LoVo (cell line): Measurements from ENCODE around the gene STN1.

ENCODE experiments used
- DNase-seq: peaks from one replicate; pipeline ENCODE4 v3.0.0-alpha.2; 2016; ENCODE audit warnings: low spot score

Gene STN1

DNA sequence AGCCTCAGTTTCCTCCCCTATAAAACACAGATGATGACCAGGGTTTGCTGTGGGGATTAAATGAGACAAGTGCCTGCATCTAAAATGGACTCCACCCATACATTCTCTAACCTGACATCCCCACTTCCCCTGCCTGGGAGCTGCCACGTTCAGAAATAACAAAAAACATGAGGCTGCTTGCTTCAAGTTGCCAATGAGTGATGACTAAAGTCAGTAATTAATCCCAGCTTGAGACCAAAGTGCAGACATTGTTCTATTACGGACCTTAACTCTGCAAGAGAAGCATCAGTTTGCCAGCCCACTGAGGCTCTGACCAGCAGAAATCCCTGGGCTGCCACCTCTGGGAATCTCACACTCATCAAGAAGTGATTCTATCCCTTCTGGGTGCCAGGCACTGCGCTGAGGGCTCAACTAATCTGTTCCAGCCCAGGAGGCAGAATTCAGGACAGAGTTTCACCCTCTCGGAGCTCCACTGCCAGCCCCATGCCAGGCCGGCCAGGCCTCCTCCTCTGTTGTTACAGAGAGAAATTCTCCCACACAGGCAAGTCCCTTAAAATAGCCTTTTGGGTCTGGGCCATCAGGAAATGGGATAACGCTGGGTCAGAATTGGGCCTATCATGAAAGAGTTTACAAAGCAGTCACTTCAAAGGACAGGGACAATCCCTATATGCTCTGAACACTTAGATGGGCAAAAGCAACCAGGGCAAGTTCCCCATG lies 74.0 kb downstream of the STN1 start:
- no peak for DNase-seq

DNA sequence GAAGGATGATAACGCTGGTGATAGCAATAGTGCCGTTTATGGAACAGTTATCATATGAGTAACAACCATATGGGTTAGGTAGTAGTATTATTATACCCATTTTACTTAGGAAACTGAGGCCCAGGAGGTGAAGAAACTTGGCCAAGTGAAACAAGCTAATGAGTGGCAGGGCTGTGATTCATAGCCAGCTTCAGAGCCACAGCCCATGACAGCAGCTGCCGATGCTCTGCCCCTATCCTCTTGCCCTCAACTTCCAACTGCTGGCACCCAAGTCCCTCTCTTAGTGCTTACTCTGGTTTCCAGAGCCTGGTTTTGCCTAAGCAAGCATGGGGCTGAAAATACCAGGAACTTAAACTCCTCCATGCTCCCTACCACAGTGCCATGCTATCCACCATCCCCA lies 74.9 kb downstream of the STN1 start:
- DNase-seq, result no peak

DNA sequence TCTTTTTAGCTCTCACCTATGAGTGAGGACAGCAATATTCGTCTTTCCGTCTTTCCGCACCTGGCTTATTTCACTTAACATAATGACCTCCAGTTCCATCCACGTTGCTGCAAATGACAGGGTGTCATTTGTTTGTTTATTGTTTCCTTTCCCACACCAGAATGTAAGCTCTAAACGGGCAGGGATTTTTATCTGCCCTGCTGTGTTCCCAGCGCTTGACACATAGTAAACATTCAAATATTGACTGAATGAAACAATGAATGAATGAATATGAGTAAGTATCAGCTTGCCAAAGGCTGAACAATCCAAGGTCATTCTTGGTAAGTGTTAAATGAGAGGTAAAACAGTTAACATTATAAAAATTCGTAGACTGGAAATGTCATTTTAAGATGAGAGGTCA lies 75.4 kb downstream of the STN1 start:
- DNase-seq, result no peak

DNA sequence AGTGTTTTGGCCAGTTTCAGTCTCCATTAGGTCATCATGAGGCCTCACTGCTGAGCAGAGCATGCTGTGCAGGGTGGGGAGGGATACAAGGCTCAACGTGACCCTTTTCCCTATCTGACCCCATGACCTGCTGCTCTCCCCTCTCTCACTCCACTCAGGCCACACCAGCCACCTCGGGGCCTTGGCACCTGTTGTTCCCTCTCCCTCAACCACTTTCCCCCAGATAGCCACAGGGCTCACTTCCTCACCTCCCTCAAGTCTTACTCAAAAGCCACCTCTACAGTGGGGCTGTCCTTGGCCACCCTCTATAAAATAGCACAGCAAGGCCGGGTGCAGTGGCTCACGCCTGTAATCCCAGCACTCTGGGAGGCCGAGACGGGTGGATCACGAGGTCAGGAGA lies 76.5 kb downstream of the STN1 start:
- no peak for DNase-seq

DNA sequence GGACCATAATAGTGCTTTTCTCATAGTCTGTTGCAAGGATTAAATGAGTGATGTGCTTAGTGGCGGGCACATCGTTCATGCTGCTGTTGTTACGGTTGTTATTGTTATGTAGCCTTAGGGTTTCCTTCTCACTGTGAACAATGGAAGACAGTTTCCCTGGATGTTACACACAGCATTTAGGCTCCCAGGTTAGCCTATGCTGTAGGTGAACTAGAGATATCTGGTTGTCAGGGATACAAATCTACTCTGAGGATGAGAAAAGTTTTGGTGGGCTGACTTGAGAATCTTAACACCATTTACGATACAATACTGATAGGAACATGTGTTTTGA lies 77.3 kb downstream of the STN1 start:
- DNase-seq, result no peak

DNA sequence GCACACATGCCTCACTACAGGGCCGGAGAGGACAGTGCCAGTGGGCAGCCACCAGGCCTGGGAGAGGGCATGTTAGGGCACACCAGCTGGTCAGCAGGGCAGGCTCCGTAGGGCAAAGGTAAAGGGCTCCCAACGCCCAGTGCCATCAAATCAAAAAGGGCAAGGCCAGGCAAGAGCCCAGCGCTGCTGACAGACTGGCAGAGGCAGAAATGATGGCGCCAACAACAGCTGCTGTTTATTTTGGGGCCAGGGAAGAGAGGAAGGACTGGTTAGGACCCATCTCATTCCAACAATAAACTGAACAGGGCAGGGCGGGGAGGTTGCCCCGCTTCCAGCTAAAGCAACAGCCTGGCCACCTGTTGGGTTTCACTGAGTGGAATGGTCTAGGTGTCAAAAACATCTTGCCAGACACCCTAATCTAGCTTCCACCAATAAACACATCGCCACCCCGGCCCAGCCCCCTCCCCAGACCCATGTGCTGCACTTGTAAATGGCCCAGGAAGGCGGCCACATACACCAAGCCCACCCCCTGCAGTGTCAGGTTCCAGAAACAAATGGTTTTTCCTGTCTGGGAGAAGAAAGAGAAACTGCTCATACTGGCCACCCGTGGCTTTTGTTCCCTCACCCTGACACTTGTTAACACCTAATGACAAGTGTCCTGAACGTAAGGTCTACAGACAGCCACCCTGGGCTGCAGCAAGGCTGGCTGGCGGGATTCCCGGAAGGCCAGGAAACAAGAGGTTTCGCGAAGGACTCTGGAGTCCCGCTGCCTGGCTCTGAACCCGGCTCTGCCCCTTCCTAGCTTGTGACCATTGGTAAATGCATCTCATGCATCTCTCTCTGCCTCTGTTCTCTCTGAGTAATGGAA lies 77.9 kb downstream of the STN1 start:
- DNase-seq, result no peak

DNA sequence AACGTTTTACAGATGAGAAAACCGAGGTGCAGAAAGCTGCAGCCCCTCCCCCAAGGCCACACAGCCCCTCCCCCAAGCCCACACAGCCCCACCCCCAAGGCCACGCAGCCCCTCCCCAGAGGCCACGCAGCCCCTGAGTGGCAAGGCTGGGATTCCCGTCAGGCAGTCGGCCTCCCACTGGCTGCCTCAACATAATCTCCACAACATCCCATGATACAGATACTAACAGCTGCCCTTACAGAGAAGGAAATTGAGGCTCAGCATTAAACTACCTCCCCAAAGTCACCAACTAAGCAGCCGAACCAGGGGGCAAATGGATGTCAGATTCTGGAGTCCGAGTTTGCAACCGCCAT lies 78.5 kb downstream of the STN1 start:
- no peak for DNase-seq

DNA sequence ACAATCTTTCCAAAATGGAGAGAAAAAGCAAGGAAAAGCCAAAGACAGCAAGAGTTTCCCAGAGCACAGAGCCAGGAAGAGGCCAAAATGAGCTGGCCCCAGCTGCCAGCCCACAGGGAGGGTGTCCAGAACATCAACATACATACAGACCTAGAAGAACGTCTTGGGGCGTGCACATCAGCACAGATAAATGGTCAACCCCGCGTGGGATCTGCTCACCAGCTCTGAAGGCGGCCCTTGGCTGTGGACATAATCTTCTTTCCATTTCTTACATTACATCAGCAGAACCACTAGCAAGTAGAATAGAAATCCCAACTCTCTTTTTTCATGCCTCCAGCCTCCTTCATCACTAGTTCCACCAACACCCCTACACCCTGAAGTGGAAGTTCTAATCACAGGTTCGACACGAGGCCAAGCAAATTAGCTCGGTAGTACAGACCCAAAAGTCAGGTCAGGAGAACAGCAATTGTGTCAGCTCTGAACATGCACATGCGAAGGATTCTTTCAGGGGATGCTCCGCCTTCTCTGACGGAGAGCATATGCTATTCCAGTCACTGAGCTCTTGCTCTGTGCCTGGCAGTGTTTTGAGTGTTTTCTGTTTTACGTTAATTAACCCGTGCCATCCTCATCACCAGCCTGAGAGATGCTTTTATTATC lies 79.0 kb downstream of the STN1 start:
- DNase-seq, result no peak

DNA sequence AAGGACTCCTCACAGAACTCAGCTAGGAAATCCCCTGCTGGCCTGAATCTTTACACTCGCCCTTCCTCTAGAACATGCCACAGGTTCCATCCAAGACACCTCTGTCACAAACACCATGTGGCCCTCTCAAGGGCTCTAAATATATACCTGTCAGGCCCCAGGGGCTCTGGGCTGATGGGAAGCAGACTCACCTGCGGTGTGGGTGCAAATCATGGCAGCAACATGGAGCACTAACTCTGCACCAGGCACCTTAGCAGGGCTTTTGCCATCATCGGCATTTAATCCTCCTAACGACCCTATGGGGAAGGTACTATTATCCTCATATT lies 80.0 kb downstream of the STN1 start:
- DNase-seq, result no peak

DNA sequence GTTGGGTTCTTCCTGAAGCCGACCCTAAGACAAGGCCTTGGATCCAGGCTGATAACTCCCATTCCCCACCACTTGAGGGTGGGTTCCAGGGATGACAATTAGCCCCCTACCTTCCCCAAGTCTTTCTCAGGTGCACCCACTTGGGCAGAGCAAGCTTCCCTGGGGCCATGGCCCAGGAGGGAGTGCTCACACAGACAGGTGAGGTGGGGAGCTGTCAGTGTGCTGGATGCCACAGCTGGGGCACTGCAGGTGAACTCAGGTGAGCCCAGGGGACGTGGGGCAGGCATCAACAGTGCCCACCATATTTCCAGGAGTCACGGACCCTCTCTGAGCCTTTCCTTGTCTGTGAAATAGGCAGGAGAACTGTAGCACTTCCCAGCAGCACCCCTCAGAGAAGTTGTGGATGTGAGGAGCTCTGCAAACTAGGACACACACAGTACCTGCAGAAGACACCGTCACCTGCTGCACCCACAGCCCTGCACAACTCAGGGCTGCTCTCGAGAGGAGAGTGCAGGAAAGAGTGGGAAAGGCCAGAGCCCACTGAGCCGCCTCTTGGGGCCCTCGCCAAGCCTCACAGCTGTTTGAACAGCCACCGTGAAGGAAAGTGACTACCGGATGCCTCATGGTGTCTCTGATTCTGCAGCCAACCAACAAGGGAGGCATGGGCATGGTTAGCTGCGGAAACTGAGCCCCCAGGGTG lies 80.5 kb downstream of the STN1 start:
- DNase-seq, result no peak

DNA sequence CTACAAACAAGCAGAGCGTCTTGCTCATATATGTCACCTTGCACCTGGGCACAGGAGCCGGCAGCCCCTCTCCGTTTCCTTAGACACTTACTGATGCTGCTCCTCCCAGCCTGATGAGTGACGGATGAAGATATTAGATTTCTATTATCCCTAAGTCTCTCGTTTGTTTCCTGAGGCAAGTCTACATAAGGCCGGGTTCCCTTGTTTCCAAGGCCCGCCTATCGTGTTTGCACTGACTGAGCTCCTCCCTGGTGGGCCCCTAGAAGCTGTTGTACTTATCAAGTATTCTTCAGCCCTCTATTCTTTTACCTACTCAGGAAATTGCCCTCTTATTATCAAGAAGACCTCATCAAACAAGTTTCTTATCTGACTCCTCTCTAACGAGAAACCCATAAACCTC lies 81.1 kb downstream of the STN1 start:
- DNase-seq, result no peak

DNA sequence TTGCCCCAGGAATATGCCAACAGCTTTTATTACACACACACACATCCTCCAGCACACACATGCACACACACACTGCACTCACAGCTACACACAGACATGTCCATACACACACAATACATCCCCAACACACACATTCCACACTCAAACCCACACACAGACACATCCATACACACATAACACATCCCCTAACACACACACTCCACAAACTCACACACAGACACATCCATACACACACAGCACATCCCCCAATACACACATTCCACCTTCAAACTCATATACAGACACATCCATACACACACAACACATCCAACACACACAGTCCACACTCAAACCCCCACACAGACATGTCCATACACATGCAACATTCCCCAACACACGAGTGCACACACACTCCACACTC lies 81.7 kb downstream of the STN1 start:
- DNase-seq, result no peak

DNA sequence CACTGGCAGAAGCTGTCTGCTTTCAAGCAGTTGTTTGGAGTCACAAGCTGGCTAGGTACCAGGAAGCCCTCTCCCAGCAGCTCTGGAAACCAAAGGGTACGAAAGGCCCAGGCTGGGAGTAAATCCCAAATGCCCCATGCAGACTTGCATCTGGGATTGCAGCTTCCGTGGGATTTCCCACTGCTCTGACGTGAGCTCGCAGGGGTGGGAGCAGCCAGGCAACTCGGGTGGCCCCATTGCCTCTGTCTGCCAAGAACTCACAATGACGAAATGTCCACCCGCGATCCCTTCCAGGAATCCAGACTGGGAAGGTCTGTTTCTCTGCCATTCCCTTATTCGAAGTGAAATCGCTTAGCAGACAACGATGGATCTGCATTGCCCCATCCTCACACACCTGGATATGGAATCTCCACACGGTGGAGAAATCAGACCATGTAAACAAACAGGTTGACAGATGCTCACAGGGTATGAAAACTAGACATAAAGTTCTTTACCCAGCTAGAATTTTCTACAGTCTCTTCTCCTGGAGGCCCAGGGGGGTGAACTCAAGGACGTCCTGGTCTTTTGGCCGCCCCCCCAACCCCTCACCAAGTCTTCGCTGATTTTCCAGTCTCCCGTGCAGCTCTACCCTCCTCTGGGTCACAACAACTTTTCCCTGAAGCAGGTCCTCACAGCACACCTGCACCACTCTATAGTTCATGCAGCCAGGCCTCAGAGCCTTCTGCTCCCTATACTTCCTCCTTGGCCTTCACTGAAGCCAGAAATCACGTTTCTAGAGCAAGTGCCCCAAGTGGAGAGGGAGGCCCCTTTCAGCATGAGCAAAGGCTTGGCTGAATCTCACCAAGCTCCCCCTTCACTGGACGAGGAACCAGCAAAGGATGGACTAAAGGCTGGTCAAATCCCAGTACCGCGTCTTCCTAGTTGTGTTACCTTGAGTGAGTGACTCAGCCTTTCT lies 82.6 kb downstream of the STN1 start:
- DNase-seq, result no peak

DNA sequence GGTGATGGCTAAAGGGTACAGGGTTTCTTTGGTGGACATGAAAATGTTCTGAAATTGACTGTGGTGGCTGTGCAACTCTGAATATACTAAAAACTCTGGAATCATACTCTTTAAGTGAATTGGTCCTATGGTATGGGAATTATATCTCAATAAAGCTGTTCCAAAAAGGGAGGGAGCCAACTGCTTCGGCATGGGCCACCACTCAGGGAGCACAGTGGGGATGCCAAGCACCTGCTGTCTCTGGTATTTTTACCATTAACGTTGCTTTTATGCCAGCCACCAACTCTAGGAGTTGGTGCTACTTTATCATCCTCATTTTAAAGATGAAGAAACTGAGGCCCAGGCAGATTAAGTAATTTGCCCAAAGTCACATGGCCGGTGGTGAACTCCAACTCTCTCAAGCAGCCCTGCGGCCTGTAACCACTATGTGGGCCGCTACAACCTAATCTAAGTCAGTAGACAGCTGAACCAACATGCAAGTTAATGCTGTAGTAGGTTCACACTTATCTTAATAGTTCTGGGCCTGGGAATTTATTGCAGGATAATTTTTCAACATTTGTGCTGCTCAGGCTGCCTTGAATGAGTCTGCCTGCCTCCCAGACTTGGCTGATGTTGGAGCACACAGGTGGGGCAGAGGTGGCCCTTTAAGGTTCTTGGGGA lies 83.4 kb downstream of the STN1 start:
- DNase-seq, result no peak

DNA sequence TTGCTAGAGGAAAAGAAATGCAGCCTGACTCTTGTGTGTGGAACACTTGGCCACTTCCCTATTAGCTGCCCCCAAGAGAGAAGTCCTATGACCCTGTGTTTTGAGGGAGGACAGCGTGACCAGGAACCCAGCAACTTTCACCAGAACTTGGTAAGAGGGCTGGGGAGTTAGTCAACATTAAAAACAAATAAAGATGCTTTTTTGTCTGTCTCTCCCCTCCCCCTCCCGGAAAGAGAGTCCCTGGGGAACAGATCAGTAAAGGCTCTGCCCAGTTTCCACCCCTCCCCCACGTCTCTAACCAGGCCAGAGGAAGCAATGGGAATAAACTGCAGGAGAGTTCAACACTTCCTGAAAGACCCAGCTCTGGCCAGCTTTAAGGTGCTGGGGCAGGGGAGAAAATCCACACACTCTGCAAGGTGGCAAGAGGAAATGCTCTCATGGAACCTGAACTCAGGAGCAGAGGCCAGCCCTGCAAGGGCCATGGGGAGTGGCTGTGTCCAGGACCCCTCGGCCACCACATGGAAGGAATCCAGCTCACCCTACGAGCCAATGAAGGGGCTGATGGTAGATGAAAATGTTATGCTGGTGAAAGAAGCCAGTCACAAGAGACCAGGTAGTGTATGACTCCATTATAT lies 84.1 kb downstream of the STN1 start:
- no peak for DNase-seq

DNA sequence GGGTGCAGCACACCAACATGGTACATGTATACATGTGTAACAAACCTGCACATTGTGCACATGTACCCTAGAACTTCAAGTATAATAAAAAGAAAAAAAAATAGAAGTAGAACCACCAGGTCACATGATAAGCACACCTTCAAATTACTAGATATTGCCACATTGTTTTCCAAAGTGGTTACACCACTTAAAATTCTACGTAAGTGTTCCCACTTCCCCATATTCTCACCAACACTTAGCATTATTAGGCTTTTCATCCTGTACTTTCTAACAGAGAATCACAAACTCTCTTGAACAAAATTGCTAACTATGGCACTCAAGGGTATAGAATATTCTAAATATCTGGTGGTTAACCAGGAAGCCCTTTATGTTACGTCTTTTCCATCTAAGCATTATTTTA lies 85.2 kb downstream of the STN1 start:
- no peak for DNase-seq
